H1 (cell line): ENCODE results near the gene RELA.

Source experiments
- CHD2 ChIP-seq: IDR thresholded peaks from 2 replicates; pipeline ENCODE4 v1.6.1; 2012; ENCODE audit warnings: low read length, improper control_type of control experiment
- CREB1 ChIP-seq: IDR thresholded peaks from 2 replicates; pipeline ENCODE4 v1.6.1; 2012; ENCODE audit warnings: inconsistent platforms
- POLR2AphosphoS5 ChIP-seq: IDR thresholded peaks from 2 replicates; pipeline ENCODE4 v1.6.1; 2011; ENCODE audit warnings: low read depth, low read length

DNA sequence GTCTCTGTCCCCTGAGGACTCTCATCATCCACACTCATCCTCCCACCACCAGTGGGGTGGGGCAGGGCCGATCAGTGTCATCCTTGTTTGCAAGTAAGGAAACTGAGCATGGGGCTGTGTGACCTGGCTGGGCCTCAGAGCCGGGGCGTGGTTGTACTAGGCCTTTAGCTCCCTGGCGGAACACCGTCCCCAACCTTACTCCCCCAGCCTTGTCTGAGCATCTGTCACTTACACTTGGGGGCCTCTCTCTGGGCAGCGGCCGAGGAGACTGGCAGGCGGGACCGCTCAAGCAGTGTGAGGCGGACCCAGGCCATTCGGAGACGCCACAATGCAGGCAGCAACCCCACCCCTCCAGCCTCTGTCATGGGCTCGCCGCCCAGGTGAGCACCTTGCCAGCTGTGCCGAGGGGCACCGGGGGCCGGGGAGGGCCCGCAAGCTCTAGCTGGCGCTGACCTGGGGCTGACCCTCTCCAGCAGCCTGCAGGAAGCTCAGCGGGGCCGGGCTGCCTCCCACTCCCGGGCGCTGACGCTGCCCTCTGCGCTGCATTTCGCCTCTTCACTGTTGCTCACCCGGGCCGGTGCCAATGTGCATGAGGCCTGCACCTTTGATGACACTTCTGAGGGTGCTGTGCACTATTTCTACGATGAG lies 43.3 kb downstream of the RELA start:
- TF ChIP-seq CHD2 (no peak), POLR2AphosphoS5 (no peak), CREB1 (no peak)
